ENCODE results near the gene TFAM. TPM values are rescaled to one million over a fixed set of nuclear protein-coding genes. Genes with fewer than 3 reads are reported as not detected.

Gene TFAM
- total RNA-seq (35.0 TPM), polyA plus RNA-seq (ENCODE audit: insufficient read depth, low read depth, low replicate concordance) (18.5 TPM)
- long read RNA-seq, donor 1, full-length matches to known transcripts: 3 of 35 reads
- long read RNA-seq, donor 1, partial matches to known transcripts: 32 of 35 reads
- long read RNA-seq, donor 1, other reads (novel, unspliced or antisense): 0 of 35 reads
- long read RNA-seq, donor 2, full-length matches to known transcripts: 9 of 37 reads
- long read RNA-seq, donor 2, partial matches to known transcripts: 28 of 37 reads
- long read RNA-seq, donor 2, other reads (novel, unspliced or antisense): 0 of 37 reads
- long read RNA-seq, donor 3, full-length matches to known transcripts: 10 of 54 reads
- long read RNA-seq, donor 3, partial matches to known transcripts: 44 of 54 reads
- long read RNA-seq, donor 3, other reads (novel, unspliced or antisense): 0 of 54 reads
- long read RNA-seq, donor 4, full-length matches to known transcripts: 11 of 28 reads
- long read RNA-seq, donor 4, partial matches to known transcripts: 17 of 28 reads
- long read RNA-seq, donor 4, other reads (novel, unspliced or antisense): 0 of 28 reads
- long read RNA-seq, donor 5, partial matches to known transcripts: 0 of 1 reads
- long read RNA-seq, donor 5, other reads (novel, unspliced or antisense): 0 of 1 reads
- long read RNA-seq, donor 6, full-length matches to known transcripts: 8 of 106 reads
- long read RNA-seq, donor 6, partial matches to known transcripts: 98 of 106 reads
- long read RNA-seq, donor 6, other reads (novel, unspliced or antisense): 0 of 106 reads
- long read RNA-seq, donor 7, full-length matches to known transcripts: 5 of 8 reads
- long read RNA-seq, donor 7, partial matches to known transcripts: 2 of 8 reads
- long read RNA-seq, donor 7, other reads (novel, unspliced or antisense): 1 of 8 reads
- long read RNA-seq, donor 8, full-length matches to known transcripts: 3 of 32 reads
- long read RNA-seq, donor 8, partial matches to known transcripts: 29 of 32 reads
- long read RNA-seq, donor 8, other reads (novel, unspliced or antisense): 0 of 32 reads
- long read RNA-seq, donor 9, full-length matches to known transcripts: 7 of 28 reads
- long read RNA-seq, donor 9, partial matches to known transcripts: 21 of 28 reads
- long read RNA-seq, donor 9, other reads (novel, unspliced or antisense): 0 of 28 reads
- long read RNA-seq, donor 10, full-length matches to known transcripts: 4 of 52 reads
- long read RNA-seq, donor 10, partial matches to known transcripts: 48 of 52 reads
- long read RNA-seq, donor 10, other reads (novel, unspliced or antisense): 0 of 52 reads

GRCh38 chr10:58384999-58385783 is at the start of gene TFAM:
Gene TFAM, plus strand, starts transcription at chr10:58385410. Its CDS starts 138 bp downstream, at chr10:58385548.
- DNase-seq (peak; percentile 97 to 98 (median 97)), FAIRE-seq (no peak)
- H3K4me3 ChIP-seq (ENCODE audit: low read length in 3 of 3): peak within 1 kb of the TSS; percentile 92 to 98 (median 96)
- intact Hi-C loops (cut with DNase I): no loop called here
- peaks cover 4 to 20% (median 17%) of the 10 kb centered on the region in 3 donors for H3K36me3 ChIP-seq (ENCODE audit: control insufficient read depth in 2 of 3, insufficient read depth in 3 of 3, low read length in 3 of 3)
- peak within 1 kb of the TSS; percentile 94 to 95 (median 94) for H3K9ac ChIP-seq (ENCODE audit: low read length in 3 of 3)
- peak within 1 kb of the TSS; percentile 81 to 84 for H3K27ac ChIP-seq (ENCODE audit: low read depth in 2 of 2, low read length in 2 of 2)
- H3K27me3 ChIP-seq (ENCODE audit: control insufficient read depth, insufficient read depth, low read length): no peaks in the 10 kb centered on the region
- no peaks in the 10 kb centered on the region for H3K9me3 ChIP-seq (ENCODE audit: control insufficient read depth in 2 of 3, insufficient read depth in 1 of 3, low read length in 3 of 3)
- TF ChIP-seq, protein P1, sequence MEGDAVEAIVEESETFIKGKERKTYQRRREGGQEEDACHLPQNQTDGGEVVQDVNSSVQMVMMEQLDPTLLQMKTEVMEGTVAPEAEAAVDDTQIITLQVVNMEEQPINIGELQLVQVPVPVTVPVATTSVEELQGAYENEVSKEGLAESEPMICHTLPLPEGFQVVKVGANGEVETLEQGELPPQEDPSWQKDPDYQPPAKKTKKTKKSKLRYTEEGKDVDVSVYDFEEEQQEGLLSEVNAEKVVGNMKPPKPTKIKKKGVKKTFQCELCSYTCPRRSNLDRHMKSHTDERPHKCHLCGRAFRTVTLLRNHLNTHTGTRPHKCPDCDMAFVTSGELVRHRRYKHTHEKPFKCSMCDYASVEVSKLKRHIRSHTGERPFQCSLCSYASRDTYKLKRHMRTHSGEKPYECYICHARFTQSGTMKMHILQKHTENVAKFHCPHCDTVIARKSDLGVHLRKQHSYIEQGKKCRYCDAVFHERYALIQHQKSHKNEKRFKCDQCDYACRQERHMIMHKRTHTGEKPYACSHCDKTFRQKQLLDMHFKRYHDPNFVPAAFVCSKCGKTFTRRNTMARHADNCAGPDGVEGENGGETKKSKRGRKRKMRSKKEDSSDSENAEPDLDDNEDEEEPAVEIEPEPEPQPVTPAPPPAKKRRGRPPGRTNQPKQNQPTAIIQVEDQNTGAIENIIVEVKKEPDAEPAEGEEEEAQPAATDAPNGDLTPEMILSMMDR (IDR thresholded peaks at IDR 0.05; ENCODE audit: borderline replicate concordance, extremely low read depth, insufficient read depth): peak; percentile 59
- peaks cover 0 to 7% (median 0%) of the 10 kb centered on the region in 3 donors for H3K4me1 ChIP-seq (ENCODE audit: control insufficient read depth in 2 of 3, insufficient read depth in 2 of 3, low read depth in 1 of 3, low read length in 3 of 3)

DNA sequence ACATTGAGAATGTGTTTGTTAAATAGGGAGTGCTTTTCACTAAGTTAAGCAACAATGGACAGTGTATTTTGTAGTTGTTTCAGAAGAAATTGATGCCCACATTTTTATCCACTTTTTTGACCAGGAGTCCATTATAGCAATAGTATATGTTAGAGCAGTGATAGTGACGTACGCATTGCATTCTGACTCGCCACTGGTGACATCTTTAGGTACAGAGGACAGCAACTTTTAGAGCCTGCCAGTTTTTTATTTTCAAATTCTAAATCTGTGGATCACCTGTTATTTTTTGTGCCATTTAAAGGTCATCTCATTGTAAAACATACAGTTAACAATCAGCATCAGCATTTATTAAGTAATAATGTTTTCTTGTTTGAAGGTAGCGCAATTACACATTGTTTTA is 49.0 kb upstream of the TFAM start:
- FAIRE-seq (no peak), DNase-seq (no peak)
- intact Hi-C loops (cut with DNase I): no loop called here
- Histone ChIP-seq H3K36me3 (ENCODE audit: control insufficient read depth in 2 of 3, insufficient read depth in 3 of 3, low read length in 3 of 3) (no peaks in the 10 kb centered on the region), H3K4me1 (ENCODE audit: control insufficient read depth in 2 of 3, insufficient read depth in 2 of 3, low read depth in 1 of 3, low read length in 3 of 3) (peaks cover 0 to 10% (median 4%) of the 10 kb centered on the region in 3 donors), H3K9me3 (ENCODE audit: control insufficient read depth in 2 of 3, insufficient read depth in 1 of 3, low read length in 3 of 3) (no peaks in the 10 kb centered on the region), H3K4me3 (ENCODE audit: low read length in 3 of 3) (peak overlapping the region in 2 of 3 donors; percentile 79 to 81), H3K9ac (ENCODE audit: low read length in 3 of 3) (no peak overlapping the region), H3K27me3 (ENCODE audit: control insufficient read depth, insufficient read depth, low read length) (no peaks in the 10 kb centered on the region), H3K27ac (ENCODE audit: low read depth in 2 of 2, low read length in 2 of 2) (no peak overlapping the region)
- TF ChIP-seq, protein P1 (IDR thresholded peaks at IDR 0.05; ENCODE audit: borderline replicate concordance, extremely low read depth, insufficient read depth): no peak

GRCh38 chr10:58341422-58341821 is 43.8 kb upstream of the TFAM start:
- no peaks in the 10 kb centered on the region for H3K36me3 ChIP-seq (ENCODE audit: control insufficient read depth in 2 of 3, insufficient read depth in 3 of 3, low read length in 3 of 3)
- TF ChIP-seq, protein P1 (IDR thresholded peaks at IDR 0.05; ENCODE audit: borderline replicate concordance, extremely low read depth, insufficient read depth): no peak
- no peak overlapping the region for H3K27ac ChIP-seq (ENCODE audit: low read depth in 2 of 2, low read length in 2 of 2)
- H3K27me3 ChIP-seq (ENCODE audit: control insufficient read depth, insufficient read depth, low read length): no peaks in the 10 kb centered on the region
- H3K9ac ChIP-seq (ENCODE audit: low read length in 3 of 3): no peak overlapping the region
- no peaks in the 10 kb centered on the region for H3K9me3 ChIP-seq (ENCODE audit: control insufficient read depth in 2 of 3, insufficient read depth in 1 of 3, low read length in 3 of 3)
- intact Hi-C loops (cut with DNase I): no loop called here
- no peak overlapping the region for H3K4me3 ChIP-seq (ENCODE audit: low read length in 3 of 3)
- FAIRE-seq (no peak), DNase-seq (no peak)
- peaks cover 0 to 4% (median 0%) of the 10 kb centered on the region in 3 donors for H3K4me1 ChIP-seq (ENCODE audit: control insufficient read depth in 2 of 3, insufficient read depth in 2 of 3, low read depth in 1 of 3, low read length in 3 of 3)
